Astrocyte of the spinal cord (primary cell): ENCODE measurements around the gene IDNK.

Source experiments
- DNase-seq: peaks from one replicate; pipeline ENCODE4 v3.0.0; 2011; ENCODE audit warnings: low read depth, low spot score
- H3K4me3 ChIP-seq: 2 replicates; pipeline ENCODE4 v1.5.1; 2011; ENCODE audit warnings: low read depth, mild to moderate bottlenecking, low read length, moderate library complexity
- in situ Hi-C: cut with HindIII; loops from 2 replicates; pipeline ENCODE4 v1.10.0; 2017; ENCODE audit warnings: low sequenced_read_pairs
- TF ChIP-seq, protein P1 (sequence below): IDR thresholded peaks from 2 replicates; pipeline ENCODE4 v1.5.1; 2012; ENCODE audit warnings: low read depth, mild to moderate bottlenecking, low read length, inconsistent platforms

IDNK gene

DNA sequence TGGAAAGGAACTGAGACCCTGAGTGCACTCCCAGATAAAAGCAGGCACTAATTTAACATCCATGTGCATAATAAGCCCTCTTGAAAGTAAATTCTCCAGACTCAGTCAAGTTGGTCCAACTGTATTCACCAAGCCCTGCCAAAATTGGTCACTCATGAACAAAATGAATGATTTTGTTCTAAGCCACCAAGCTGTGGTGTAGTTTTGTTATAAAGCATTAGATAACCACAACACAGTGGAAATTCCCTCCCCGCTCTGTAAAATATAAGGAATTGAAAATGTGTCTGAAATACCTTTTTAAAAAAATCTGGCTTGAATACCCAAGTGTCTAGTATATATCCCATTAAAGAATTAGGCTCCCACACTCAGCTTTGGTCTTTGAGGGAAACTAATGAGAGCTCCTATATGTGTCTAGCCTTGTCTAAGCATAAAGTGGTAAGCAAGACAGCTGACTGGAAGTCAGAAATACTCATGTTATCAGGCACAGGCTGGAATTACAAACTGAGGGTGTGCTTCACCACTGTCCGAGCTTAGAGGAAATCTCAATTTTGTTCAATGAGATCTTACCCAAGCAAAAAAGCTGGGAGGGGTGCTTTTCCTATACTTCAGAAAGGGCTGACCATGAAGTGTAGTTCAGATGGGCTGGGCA, 33.2 kb downstream of the IDNK start:
- in situ Hi-C loops: no loop called here
- no peak overlapping the region for H3K4me3 ChIP-seq
- no peak for DNase-seq
- TF ChIP-seq, protein P1, sequence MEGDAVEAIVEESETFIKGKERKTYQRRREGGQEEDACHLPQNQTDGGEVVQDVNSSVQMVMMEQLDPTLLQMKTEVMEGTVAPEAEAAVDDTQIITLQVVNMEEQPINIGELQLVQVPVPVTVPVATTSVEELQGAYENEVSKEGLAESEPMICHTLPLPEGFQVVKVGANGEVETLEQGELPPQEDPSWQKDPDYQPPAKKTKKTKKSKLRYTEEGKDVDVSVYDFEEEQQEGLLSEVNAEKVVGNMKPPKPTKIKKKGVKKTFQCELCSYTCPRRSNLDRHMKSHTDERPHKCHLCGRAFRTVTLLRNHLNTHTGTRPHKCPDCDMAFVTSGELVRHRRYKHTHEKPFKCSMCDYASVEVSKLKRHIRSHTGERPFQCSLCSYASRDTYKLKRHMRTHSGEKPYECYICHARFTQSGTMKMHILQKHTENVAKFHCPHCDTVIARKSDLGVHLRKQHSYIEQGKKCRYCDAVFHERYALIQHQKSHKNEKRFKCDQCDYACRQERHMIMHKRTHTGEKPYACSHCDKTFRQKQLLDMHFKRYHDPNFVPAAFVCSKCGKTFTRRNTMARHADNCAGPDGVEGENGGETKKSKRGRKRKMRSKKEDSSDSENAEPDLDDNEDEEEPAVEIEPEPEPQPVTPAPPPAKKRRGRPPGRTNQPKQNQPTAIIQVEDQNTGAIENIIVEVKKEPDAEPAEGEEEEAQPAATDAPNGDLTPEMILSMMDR: no peak

DNA sequence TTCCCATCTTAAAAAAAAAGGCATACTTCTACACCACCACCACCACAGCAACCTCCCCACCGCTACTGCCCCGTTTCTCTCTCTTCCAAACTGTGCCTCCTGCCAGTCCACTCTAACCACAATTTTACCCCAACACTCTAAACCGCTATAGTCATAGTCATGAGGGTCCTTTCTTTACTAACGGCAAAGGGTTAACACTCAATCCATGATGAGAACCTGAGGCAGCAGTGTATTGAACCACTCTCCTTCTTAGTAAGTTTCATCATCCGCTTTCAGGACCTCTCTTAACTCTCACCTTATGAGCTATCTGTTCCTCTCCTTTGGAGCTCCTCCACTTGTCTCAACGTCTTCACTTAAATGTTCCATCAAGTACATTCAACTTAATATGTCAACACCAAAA, 34.0 kb downstream of the IDNK start:
- TF ChIP-seq, protein P1: no peak
- in situ Hi-C loops: no loop called here
- no peak overlapping the region for H3K4me3 ChIP-seq
- DNase-seq: no peak

- TF ChIP-seq, protein P1: no peak
- no peak for DNase-seq
- no peak overlapping the region for H3K4me3 ChIP-seq
- in situ Hi-C loops: no loop called here
Observed at GRCh38 chr9:83662933-83663332, 40.0 kb downstream of the IDNK start.

DNA sequence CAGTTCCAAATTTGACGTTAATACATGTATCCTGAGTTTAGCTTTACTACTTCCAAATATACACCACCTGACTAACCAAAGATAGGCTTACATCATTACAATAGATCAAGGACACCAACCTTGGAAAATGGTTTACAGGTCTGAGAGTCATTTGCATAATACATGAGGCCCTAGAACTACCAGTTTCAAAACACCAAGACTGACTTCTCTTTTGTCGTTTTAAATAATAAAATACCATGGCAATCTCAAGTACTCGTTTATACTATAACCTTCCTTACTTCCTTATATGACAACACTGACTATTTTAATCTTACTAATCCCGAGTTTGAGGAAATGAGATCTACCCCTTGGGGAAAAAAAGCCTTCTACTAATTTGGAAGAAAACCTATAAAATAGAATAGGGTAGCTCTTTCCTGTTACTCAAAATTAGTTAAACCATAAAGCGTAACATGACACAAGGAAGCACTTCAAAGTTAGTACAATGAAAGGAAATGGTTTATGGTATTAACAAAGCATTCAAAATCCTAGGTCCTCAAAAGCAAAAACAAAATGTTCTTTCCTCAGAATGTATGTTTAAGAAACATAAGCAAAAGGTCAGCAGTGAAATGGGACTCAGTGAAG, 42.7 kb downstream of the IDNK start:
- no peak for DNase-seq
- in situ Hi-C loops: no loop called here
- TF ChIP-seq, protein P1: no peak
- no peak overlapping the region for H3K4me3 ChIP-seq

DNA sequence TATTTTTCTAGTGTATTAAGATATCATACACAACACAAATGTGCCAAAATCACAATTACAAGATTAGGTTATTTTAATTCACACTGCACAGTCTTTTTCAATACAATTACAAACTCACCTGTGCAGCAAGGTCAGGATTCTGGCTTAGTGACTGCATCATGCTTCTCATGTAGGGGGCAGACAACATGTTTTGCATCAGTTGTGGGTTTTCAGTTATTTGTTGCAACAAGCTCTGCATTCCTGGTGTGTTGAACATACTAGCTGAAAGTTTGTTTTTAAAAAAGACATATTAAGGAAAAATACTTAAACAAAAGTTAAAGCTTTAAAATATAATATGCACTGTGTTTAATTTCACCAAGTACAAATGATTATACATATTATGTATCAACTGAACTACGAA, 46.1 kb downstream of the IDNK start:
- TF ChIP-seq, protein P1: no peak
- in situ Hi-C loops: no loop called here
- DNase-seq: no peak
- H3K4me3 ChIP-seq: no peak overlapping the region

GRCh38 chr9:83670381-83670780, 47.4 kb downstream of the IDNK start:
- in situ Hi-C loops: no loop called here
- H3K4me3 ChIP-seq: no peak overlapping the region
- TF ChIP-seq, protein P1: no peak
- DNase-seq: no peak
